GM12878 (cell line): ENCODE data around the gene SETD1A. TPM values are rescaled to one million over a fixed set of nuclear protein-coding genes. Genes with fewer than 3 reads are reported as not detected.

Source experiments
- ATAC-seq: fragments of 200-7000 bp; cut with Tn5 transposase; 3 replicates; pipeline ENCODE4 v1.9.1; 2020; ENCODE audit warnings: mild to moderate bottlenecking, moderate library complexity
- BruUV-seq: library from RNA; stranded (reverse); fragments of 400-500 nt; replicated peaks from 2 replicates; lab custom pipeline; 2021; lab: Mats Ljungman, UMichigan
- CTCF ChIA-PET: fragments of 300-600 bp; sonication (Branson Sonifier 250); formaldehyde crosslinking; extraction: SDS; loops from one replicate; lab custom pipeline; 2021; ENCODE audit warnings: inconsistent platforms; lab: Yijun Ruan, JAX
- POLR2A ChIA-PET: fragments of 350-600 bp; formaldehyde crosslinking; extraction: SDS; loops from one replicate; lab custom pipeline; 2021; ENCODE audit warnings: inconsistent platforms; lab: Charles Lee
- RAD21 ChIA-PET: fragments of 300-600 bp; sonication (Branson Sonifier 250); formaldehyde crosslinking; loops from one replicate; lab custom pipeline; 2023; ENCODE audit warnings: antibody characterized with exemption; ENCODE audit not compliant: unreplicated experiment; lab: Charles Lee
- SMC1A ChIA-PET: fragments of 300-600 bp; sonication (Branson Sonifier 250); formaldehyde crosslinking; loops from one replicate; lab custom pipeline; 2023; ENCODE audit not compliant: unreplicated experiment, uncharacterized antibody; lab: Charles Lee
- DNase-seq: peaks from one replicate; pipeline ENCODE4 v3.0.0-alpha.2; 2011; ENCODE audit warnings: low read depth, low spot score
- FAIRE-seq: peaks from 3 replicates; lab custom pipeline; 2011; peaks lifted over from hg19 to GRCh38; lab: Jason Lieb, UNC
- H2AFZ ChIP-seq: 2 replicates; pipeline ENCODE4 v1.6.0; 2011; ENCODE audit warnings: low read depth, low read length, control low read depth; ENCODE audit not compliant: control insufficient read depth
- H3K27ac ChIP-seq: 2 replicates; pipeline ENCODE4 v1.5.1; 2011; ENCODE audit warnings: control low read depth; ENCODE audit not compliant: control insufficient read depth, insufficient read depth
- H3K27me3 ChIP-seq, 2 experiments: replicated peaks in 1 of 2; 2 replicates each; pipeline versions ENCODE4 v1.6.0 to v1.6.1; 2011; ENCODE audit warnings: low read length in 1 of 2; ENCODE audit not compliant: control insufficient read depth in 2 of 2, insufficient read depth in 2 of 2
- H3K36me3 ChIP-seq, 2 experiments: 2 replicates each; pipeline ENCODE4 v1.5.1; 2011; ENCODE audit warnings: low read length in 1 of 2; ENCODE audit not compliant: control insufficient read depth in 2 of 2, insufficient read depth in 2 of 2
- H3K4me1 ChIP-seq: 2 replicates; pipeline ENCODE4 v1.6.1; 2011; ENCODE audit warnings: mild to moderate bottlenecking, low read length, moderate library complexity, mixed read lengths; ENCODE audit not compliant: control insufficient read depth, insufficient read depth
- H3K4me2 ChIP-seq: 2 replicates; pipeline ENCODE4 v1.6.0; 2011; ENCODE audit warnings: control low read depth; ENCODE audit not compliant: control insufficient read depth, insufficient read depth
- H3K4me3 ChIP-seq: fragments of 200-600 bp; sonication (generic); 2 replicates; pipeline ENCODE4 v1.5.1; 2016
- H3K79me2 ChIP-seq: 2 replicates; pipeline ENCODE4 v1.6.0; 2011; ENCODE audit warnings: low read length; ENCODE audit not compliant: control insufficient read depth, insufficient read depth
- H3K9ac ChIP-seq: 2 replicates; pipeline ENCODE4 v1.8.0; 2011; ENCODE audit warnings: low read length, control low read depth, mixed read lengths; ENCODE audit not compliant: control insufficient read depth, insufficient read depth
- H3K9me3 ChIP-seq: replicated peaks from 3 replicates; pipeline ENCODE4 v1.5.1; 2011; ENCODE audit warnings: mild to moderate bottlenecking, low read length; ENCODE audit not compliant: control insufficient read depth, insufficient read depth
- H4K20me1 ChIP-seq: 2 replicates; pipeline ENCODE4 v1.6.0; 2011; ENCODE audit not compliant: control insufficient read depth, insufficient read depth
- EGR1 ChIP-seq, 2 experiments: IDR thresholded peaks; 1 replicate in 1 of 2; 2 replicates in 1 of 2; pipeline ENCODE4 v1.6.1; 2011 to 2012; ENCODE audit warnings: low read depth in 2 of 2, low read length in 2 of 2, borderline replicate concordance in 1 of 2, mild to moderate bottlenecking in 1 of 2, moderate library complexity in 1 of 2
- HDAC2 ChIP-seq: fragments of 200-600 bp; sonication (generic); IDR thresholded peaks from 2 replicates; pipeline ENCODE4 v1.6.1; 2017
- POLR2A ChIP-seq: IDR thresholded peaks from 2 replicates; pipeline ENCODE4 v1.6.1; 2011; ENCODE audit warnings: low read depth, mild to moderate bottlenecking, low read length
- TCF3 ChIP-seq: IDR thresholded peaks from 2 replicates; pipeline ENCODE4 v1.6.1; 2012; ENCODE audit warnings: low read depth, mild to moderate bottlenecking, low read length, borderline replicate concordance; ENCODE audit not compliant: insufficient read depth
- WGBS: methylation state at CpG from one replicate; pipeline ENCODE4 v1.1.6; 2016; ENCODE audit warnings: low lambda C conversion rate; ENCODE audit not compliant: insufficient replicate concordance, insufficient coverage; ENCODE audit errors: missing lambda C conversion rate; 5-methylcytosine and 5-hydroxymethylcytosine counted together
- in situ Hi-C: fragments of 300-500 bp; cut with MboI; formaldehyde crosslinking; loops from 9 replicates; pipeline ENCODE4 v1.14.3; 2018; ENCODE audit warnings: mixed read lengths
- intact Hi-C: fragments of 100-400 bp; cut with micrococcal nuclease; formaldehyde crosslinking; loops from one replicate; pipeline ENCODE4 v1.14.2; 2022; ENCODE audit not compliant: unreplicated experiment
- polyA plus RNA-seq, 11 experiments: library from polyadenylated mRNA; depleted of rRNA in 4 of 11; unstranded in 6 of 11; stranded (reverse) in 5 of 11; fragments of >200 nt; fragmentation: Nextera tagmentation in 4 of 11; fragmentation: Illumina TruSeq in 1 of 11; extraction: Ambion mirVana in 4 of 11; extraction: Trizol in 1 of 11; gene quantifications; 1 replicate in 1 of 11; 2 replicates in 10 of 11; pipeline versions ENCODE4 v1.2.1 to v1.2.3, GENCODE V29; 2011 to 2016; ENCODE audit warnings: inconsistent platforms in 2 of 11, missing spikeins in 2 of 11, low read depth in 1 of 11
- total RNA-seq, 4 experiments: library from RNA; depleted of rRNA in 3 of 4; stranded (reverse); fragments of >200 nt in 3 of 4; fragmentation: Illumina TruSeq in 1 of 4; extraction: Trizol in 1 of 4; gene quantifications; 2 replicates each; pipeline versions ENCODE4 v1.2.1 to v1.2.3, GENCODE V29; 2013 to 2021

Gene SETD1A
- total and polyA plus RNA-seq, 10 of the 15 experiments (the other 5 are each of a cell fraction or from before 2014, with no cell fraction given) = 0.02 to 25.9 (median 4.9) TPM

DNA sequence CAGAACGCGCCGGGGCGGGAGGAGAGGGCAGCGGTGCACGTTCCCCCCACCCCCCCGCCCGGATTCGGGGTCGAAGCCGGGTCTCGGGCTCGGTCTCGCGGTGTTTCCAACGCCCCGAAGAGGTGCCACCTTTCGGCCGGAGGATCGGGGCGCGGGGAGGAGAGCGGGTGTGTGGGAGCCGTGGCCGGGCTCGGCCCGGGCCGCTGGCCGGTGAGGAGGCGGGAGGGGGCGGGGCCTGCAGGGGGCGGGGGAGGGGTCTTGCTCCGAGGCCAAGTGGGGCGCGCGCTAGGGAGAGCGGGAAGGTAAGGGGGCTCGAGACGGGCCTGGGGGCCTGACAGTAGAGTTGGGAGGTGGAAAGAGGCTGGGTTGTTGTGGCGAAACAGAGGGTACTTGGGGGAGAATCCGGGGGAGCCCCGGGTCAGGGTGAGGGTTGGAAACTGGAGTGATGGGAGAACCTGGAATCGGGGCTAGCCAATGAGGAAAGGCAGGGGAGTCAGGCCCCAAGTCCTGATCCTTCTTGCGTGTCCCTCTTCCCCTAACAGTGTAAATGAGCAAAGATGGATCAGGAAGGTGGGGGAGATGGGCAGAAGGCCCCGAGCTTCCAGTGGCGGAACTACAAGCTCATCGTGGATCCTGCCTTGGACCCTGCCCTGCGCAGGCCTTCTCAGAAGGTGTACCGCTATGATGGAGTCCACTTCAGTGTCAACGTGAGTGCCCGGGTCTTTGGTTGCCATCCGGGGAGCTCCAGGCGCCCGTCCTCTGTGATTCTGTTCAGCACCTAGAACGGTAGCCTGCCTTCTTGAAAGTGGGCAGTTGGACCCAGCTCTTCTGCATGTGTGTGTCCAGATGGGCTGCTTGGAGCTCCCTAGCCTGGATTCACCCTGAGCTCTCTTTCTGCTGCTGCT lies 873 bp downstream of the SETD1A start:
- ATAC-seq (peak; percentile 32), FAIRE-seq (no peak), DNase-seq (no peak)
- peak overlapping the region; percentile 96; the same call in 1 of the 2 replicates for H2AFZ ChIP-seq
- H3K4me3 ChIP-seq = peak overlapping the region; percentile 92
- TF ChIP-seq POLR2A (peak; percentile 3; the same call in 1 of the 2 replicates), EGR1 (IDR thresholded peaks at IDR 0.05; ENCODE audit: borderline replicate concordance in 1 of 2, low read depth in 2 of 2, low read length in 2 of 2) (peak in 1 of 2 experiments; percentile 29; a peak in 1 of 3 replicates), HDAC2 (no peak), TCF3 (no peak)
- peak overlapping the region; percentile 60 for H3K27ac ChIP-seq
- no TSS peak for BruUV-seq
- RAD21 ChIA-PET = interaction anchor here (0.6 kb wide), 1 partner anchor 57 kb away, joined by 3 read pairs; no protein-coding TSS in a partner anchor
- CTCF ChIA-PET = interaction anchor here (0.6 to 0.8 kb wide), 3 partner anchors 16 to 184 kb away, joined by 3 read pairs; no protein-coding TSS in a partner anchor
- H4K20me1 ChIP-seq = no peaks in the 10 kb centered on the region; the same call in 1 of the 2 replicates
- in situ Hi-C loops (loop anchor here (10.0 kb wide), 2 partner anchors 756 to 916 kb away; partner anchors contain the start of gene ZNF267), intact Hi-C loops (loop anchor here (10.0 kb wide), 2 partner anchors 136 to 916 kb away; partner anchors contain the start of genes VKORC1 and ZNF267)
- H3K36me3 ChIP-seq = peaks cover 8 to 31% of the 10 kb centered on the region in 2 experiments
- POLR2A ChIA-PET = interaction anchor here (0.6 to 0.8 kb wide), 2 partner anchors 30 to 149 kb away, joined by 3 to 5 read pairs; no protein-coding TSS in a partner anchor
- SMC1A ChIA-PET = interaction anchor here (0.6 kb wide), 1 partner anchor 116 kb away, joined by 3 read pairs; the partner anchor contains the start of genes ZNF646 and ZNF668
- no peaks in the 10 kb centered on the region for H3K27me3 ChIP-seq
- no peaks in the 10 kb centered on the region for H3K9me3 ChIP-seq
- peak overlapping the region; percentile 78 for H3K4me2 ChIP-seq
- 38% methylated on average over 27 of the region's 55 CpGs for WGBS
- H3K9ac ChIP-seq = peak overlapping the region; percentile 100; the same call in 1 of the 2 replicates
- H3K79me2 ChIP-seq = peaks cover 12% of the 10 kb centered on the region
- peaks cover 9% of the 10 kb centered on the region for H3K4me1 ChIP-seq
